Prostate gland (tissue), 2 donors: ENCODE data around the gene OLFML2B. TPM values are rescaled to one million over a fixed set of nuclear protein-coding genes. Genes with fewer than 3 reads are reported as not detected.

ENCODE experiments used
- DNase-seq: peaks from one replicate; pipeline ENCODE4 v3.0.0-alpha.2; 2019; ENCODE audit warnings: low spot score
- H3K27ac ChIP-seq, 2 donors: fragments of 200-600 bp; sonication (generic); 2 replicates each; pipeline ENCODE4 v1.5.1; 2017 to 2019
- H3K27me3 ChIP-seq: fragments of 200-600 bp; sonication (generic); replicated peaks from 2 replicates; pipeline ENCODE4 v1.5.1; 2019; ENCODE audit not compliant: insufficient read depth
- H3K36me3 ChIP-seq, 2 donors: fragments of 200-600 bp; sonication (generic); 1 replicate in 1 of 2; 2 replicates in 1 of 2; pipeline versions ENCODE4 v1.5.1 to v1.8.1; 2017 to 2019
- H3K4me1 ChIP-seq: fragments of 200-600 bp; sonication (generic); replicated peaks from 2 replicates; pipeline ENCODE4 v1.5.1; 2019
- H3K4me3 ChIP-seq, 2 donors: fragments of 200-600 bp; sonication (generic); 2 replicates each; pipeline ENCODE4 v1.5.1; 2017 to 2019
- H3K9me3 ChIP-seq: fragments of 200-600 bp; sonication (generic); 2 replicates; pipeline ENCODE4 v1.5.1; 2017
- CTCF ChIP-seq, 4 experiments: fragments of 200-600 bp in 2 of 4; fragments of 450-650 bp in 2 of 4; sonication (generic) in 2 of 4; IDR thresholded peaks; 1 replicate in 3 of 4; 2 replicates in 1 of 4; pipeline ENCODE4 v1.5.1; 2016 to 2019; ENCODE audit warnings: antibody characterized with exemption in 4 of 4, mild to moderate bottlenecking in 2 of 4, moderate library complexity in 2 of 4
- POLR2A ChIP-seq: fragments of 450-650 bp; IDR thresholded peaks from one replicate; pipeline ENCODE4 v1.6.1; 2016; ENCODE audit warnings: antibody characterized with exemption, mild to moderate bottlenecking
- POLR2AphosphoS5 ChIP-seq: sonication (generic); formaldehyde crosslinking; IDR thresholded peaks from one replicate; pipeline ENCODE4 v1.6.1; 2017; ENCODE audit warnings: antibody characterized with exemption
- WGBS: methylation state at CpG from one replicate; pipeline ENCODE4 v1.1.5; 2018; 5-methylcytosine and 5-hydroxymethylcytosine counted together
- intact Hi-C: fragments of 100-400 bp; cut with DNase I; formaldehyde crosslinking; loops from one replicate; pipeline ENCODE4 v1.14.2; 2022
- total RNA-seq, 2 donors: library from RNA; depleted of rRNA; stranded (reverse); fragments of >200 nt; gene quantifications; one replicate each; pipeline ENCODE4 v1.1.0, GENCODE V29; 2016

The OLFML2B gene
- total RNA-seq, 2 donors from 2014 or later, result 3.2 to 29.7 TPM

- Histone ChIP-seq H3K27me3 (no peaks in the 10 kb centered on the region), H3K4me3 (no peak overlapping the region), H3K27ac (no peak overlapping the region), H3K36me3 (no peaks in the 10 kb centered on the region), H3K4me1 (no peaks in the 10 kb centered on the region), H3K9me3 (no peaks in the 10 kb centered on the region)
- WGBS, result 56% methylated on average over 8 of the region's 8 CpGs
- intact Hi-C loops, result no loop called here
- no peak for TF ChIP-seq POLR2AphosphoS5
- no peak for TF ChIP-seq CTCF (IDR thresholded peaks at IDR 0.05)
- TF ChIP-seq POLR2A, result no peak
- DNase-seq, result no peak
These were observed 81.8 kb downstream of the OLFML2B start for GRCh38 chr1:161941726-161942436.

GRCh38 chr1:161940866-161941591 is 82.6 kb downstream of the OLFML2B start:
- no peak overlapping the region for H3K27ac ChIP-seq

GRCh38 chr1:161936786-161937185 is 86.9 kb downstream of the OLFML2B start:
- H3K9me3 ChIP-seq, result no peaks in the 10 kb centered on the region
- no peaks in the 10 kb centered on the region for H3K36me3 ChIP-seq
- no peak for DNase-seq
- no peaks in the 10 kb centered on the region for H3K27me3 ChIP-seq
- H3K4me1 ChIP-seq, result no peaks in the 10 kb centered on the region
- WGBS, result 82% methylated on average over 2 of the region's 2 CpGs
- no peak for TF ChIP-seq CTCF (IDR thresholded peaks at IDR 0.05)
- no peak for TF ChIP-seq POLR2A
- no peak for TF ChIP-seq POLR2AphosphoS5
- no peak overlapping the region for H3K27ac ChIP-seq
- intact Hi-C loops, result no loop called here
- no peak overlapping the region for H3K4me3 ChIP-seq

More at GRCh38 chr1:161940866-161941591, 82.6 kb downstream of the OLFML2B start:
- TF ChIP-seq POLR2AphosphoS5 (no peak), CTCF (IDR thresholded peaks at IDR 0.05) (no peak), POLR2A (no peak)
- H3K4me3 ChIP-seq, result no peak overlapping the region
- 57% methylated on average over 3 of the region's 3 CpGs for WGBS
- H3K36me3 ChIP-seq, result no peaks in the 10 kb centered on the region
- intact Hi-C loops, result no loop called here
- no peaks in the 10 kb centered on the region for H3K4me1 ChIP-seq
- no peaks in the 10 kb centered on the region for H3K27me3 ChIP-seq
- no peak for DNase-seq
- H3K9me3 ChIP-seq, result no peaks in the 10 kb centered on the region

GRCh38 chr1:161935264-161935663 is 88.4 kb downstream of the OLFML2B start:
- intact Hi-C loops, result no loop called here
- Histone ChIP-seq H3K27ac (no peak overlapping the region), H3K27me3 (no peaks in the 10 kb centered on the region), H3K4me1 (no peaks in the 10 kb centered on the region), H3K4me3 (no peak overlapping the region), H3K36me3 (no peaks in the 10 kb centered on the region), H3K9me3 (no peaks in the 10 kb centered on the region)
- 98% methylated on average over 1 of the region's 1 CpG for WGBS
- TF ChIP-seq POLR2AphosphoS5, result no peak
- TF ChIP-seq POLR2A, result no peak
- no peak for TF ChIP-seq CTCF (IDR thresholded peaks at IDR 0.05)
- DNase-seq, result no peak
